ENCODE results near the gene GLT1D1.

DNA sequence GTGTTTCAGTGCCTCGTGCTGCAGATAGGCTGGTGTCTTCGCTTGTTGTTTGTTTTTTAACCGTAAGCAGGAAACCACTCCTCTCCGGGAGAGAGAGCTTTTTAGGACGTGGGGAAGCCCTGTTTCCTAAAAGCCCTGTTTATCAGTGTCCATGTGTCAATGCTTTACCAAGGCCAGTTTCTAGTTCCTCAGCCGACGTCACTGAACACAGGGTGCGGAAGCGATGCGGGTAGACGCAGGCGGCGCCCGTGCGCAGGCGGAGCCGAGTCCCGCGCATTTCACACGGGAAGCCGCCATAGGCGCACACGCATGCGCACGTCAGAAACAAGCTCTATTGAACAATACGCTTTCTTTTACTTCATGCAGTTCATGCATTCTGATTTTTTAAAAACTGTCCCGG, 79.8 kb downstream of the GLT1D1 start:
- TF ChIP-seq CTCF (IDR thresholded peaks at IDR 0.05) (no peak), POLR2A (IDR thresholded peaks at IDR 0.05) (no peak)

All from Peyer's patch (tissue), 4 donors.